GM18870 (cell line): ENCODE results near the gene HMCN1.

Experiments
- ATAC-seq: cut with Tn5 transposase; IDR thresholded peaks from one replicate; pipeline ENCODE4 v1.9.1; 2021; ENCODE audit warnings: moderate library complexity; ENCODE audit not compliant: unreplicated experiment

Gene HMCN1

GRCh38 chr1:185957441-185958363, 223.5 kb downstream of the HMCN1 start:
- no peak for ATAC-seq

GRCh38 chr1:185960422-185961321, 226.5 kb downstream of the HMCN1 start:
- no peak for ATAC-seq

- ATAC-seq: no peak
These were observed 227.5 kb downstream of the HMCN1 start for GRCh38 chr1:185961664-185962063.

- no peak for ATAC-seq
These were observed 230.8 kb downstream of the HMCN1 start for GRCh38 chr1:185964946-185965345.

GRCh38 chr1:185965870-185966269, 231.7 kb downstream of the HMCN1 start:
- no peak for ATAC-seq

- ATAC-seq: no peak
These were observed 232.3 kb downstream of the HMCN1 start for GRCh38 chr1:185966471-185966870.

- no peak for ATAC-seq
These were observed 234.8 kb downstream of the HMCN1 start for GRCh38 chr1:185969028-185969427.

- no peak for ATAC-seq
These were observed 235.4 kb downstream of the HMCN1 start for GRCh38 chr1:185969524-185969991.

GRCh38 chr1:185971688-185972087, 237.5 kb downstream of the HMCN1 start:
- ATAC-seq: no peak

GRCh38 chr1:185972096-185972850, 238.1 kb downstream of the HMCN1 start:
- no peak for ATAC-seq

GRCh38 chr1:185973645-185974044, 239.5 kb downstream of the HMCN1 start:
- ATAC-seq: no peak

GRCh38 chr1:185974367-185975170, 240.4 kb downstream of the HMCN1 start:
- ATAC-seq: no peak

- no peak for ATAC-seq
These were observed 246.7 kb downstream of the HMCN1 start for GRCh38 chr1:185980891-185981290.

- ATAC-seq: no peak
These were observed 250.1 kb downstream of the HMCN1 start for GRCh38 chr1:185984113-185984836.

GRCh38 chr1:185987611-185988321, 253.6 kb downstream of the HMCN1 start:
- ATAC-seq: no peak

- no peak for ATAC-seq
These were observed 256.4 kb downstream of the HMCN1 start for GRCh38 chr1:185990565-185990964.

GRCh38 chr1:185991266-185991665, 257.1 kb downstream of the HMCN1 start:
- no peak for ATAC-seq

- no peak for ATAC-seq
These were observed 262.0 kb downstream of the HMCN1 start for GRCh38 chr1:185996211-185996610.

GRCh38 chr1:185998391-185998790, 264.2 kb downstream of the HMCN1 start:
- ATAC-seq: no peak
